HEK293 (cell line): Measurements from ENCODE around the gene KIDINS220.

Experiments
- CTCF ChIA-PET: fragments of 350-600 bp; formaldehyde crosslinking; extraction: SDS; loops from one replicate; lab custom pipeline; 2021; ENCODE audit warnings: antibody characterized with exemption; lab: Yijun Ruan, JAX
- POLR2A ChIA-PET: fragments of 300-600 bp; formaldehyde crosslinking; extraction: SDS; loops from one replicate; lab custom pipeline; 2020; ENCODE audit warnings: antibody characterized with exemption, inconsistent platforms; lab: Yijun Ruan, JAX
- H3K27ac ChIP-seq: fragments of 200-500 bp; sonication (Bioruptor generic); 2 replicates; pipeline ENCODE4 v1.5.1; 2014; ENCODE audit warnings: low read depth, low read length, control low read depth, inconsistent platforms; ENCODE audit errors: extremely low read depth
- H3K36me3 ChIP-seq, 2 experiments: fragments of 200-500 bp in 1 of 2; sonication (Bioruptor generic) in 1 of 2; 1 replicate in 1 of 2; 2 replicates in 1 of 2; pipeline ENCODE4 v1.5.1; 2014 to 2017; ENCODE audit warnings: inconsistent platforms in 2 of 2, low read length in 2 of 2; ENCODE audit not compliant: control insufficient read depth in 2 of 2, insufficient read depth in 1 of 2
- H3K4me1 ChIP-seq: fragments of 200-500 bp; sonication (Bioruptor generic); 2 replicates; pipeline ENCODE4 v1.5.1; 2014; ENCODE audit warnings: mild to moderate bottlenecking, low read length, inconsistent platforms; ENCODE audit not compliant: control insufficient read depth, insufficient read depth
- H3K4me3 ChIP-seq: 2 replicates; pipeline ENCODE4 v1.5.1; 2011; ENCODE audit warnings: low read depth, mild to moderate bottlenecking, control low read depth, low read length, moderate library complexity
- H3K9me3 ChIP-seq: fragments of 200-500 bp; sonication (Bioruptor generic); 2 replicates; pipeline ENCODE4 v1.5.1; 2014; ENCODE audit warnings: low read depth, low read length, inconsistent platforms; ENCODE audit not compliant: control insufficient read depth, insufficient read depth
- GFI1B ChIP-seq: fragments of 450-650 bp; formaldehyde crosslinking; IDR thresholded peaks from 2 replicates; pipeline ENCODE4 v1.5.1; 2016; ENCODE audit warnings: missing biosample characterization, missing genetic modification characterization
- HOXC10 ChIP-seq: sonication (generic); formaldehyde crosslinking; IDR thresholded peaks from 2 replicates; pipeline ENCODE4 v1.8.1; 2023; ENCODE audit warnings: mild to moderate bottlenecking, missing genetic modification reagents
- SCRT2 ChIP-seq: fragments of 450-650 bp; formaldehyde crosslinking; IDR thresholded peaks from 2 replicates; pipeline ENCODE4 v1.5.1; 2016; ENCODE audit warnings: missing biosample characterization, missing genetic modification characterization
- SP2 ChIP-seq: fragments of 450-650 bp; formaldehyde crosslinking; IDR thresholded peaks from 2 replicates; pipeline ENCODE4 v1.5.1; 2016; ENCODE audit warnings: missing biosample characterization, missing genetic modification characterization
- ZEB2 ChIP-seq: fragments of 450-650 bp; formaldehyde crosslinking; IDR thresholded peaks from 2 replicates; pipeline ENCODE4 v1.5.1; 2016; ENCODE audit warnings: missing biosample characterization, missing genetic modification characterization
- ZNF10 ChIP-seq: fragments of 450-650 bp; formaldehyde crosslinking; IDR thresholded peaks from 2 replicates; pipeline ENCODE4 v1.5.1; 2017; ENCODE audit warnings: missing biosample characterization, missing genetic modification characterization
- ZNF391 ChIP-seq: fragments of 450-650 bp; formaldehyde crosslinking; IDR thresholded peaks from 2 replicates; pipeline ENCODE4 v1.5.1; 2016; ENCODE audit warnings: low read depth, missing biosample characterization, missing genetic modification characterization, borderline replicate concordance
- ZNF660 ChIP-seq: fragments of 450-650 bp; IDR thresholded peaks from 2 replicates; pipeline ENCODE4 v1.5.1; 2018; ENCODE audit warnings: missing biosample characterization, mild to moderate bottlenecking, missing genetic modification characterization
- ZXDB ChIP-seq: fragments of 450-650 bp; formaldehyde crosslinking; IDR thresholded peaks from 2 replicates; pipeline ENCODE4 v1.5.1; 2016; ENCODE audit warnings: missing biosample characterization, missing genetic modification characterization
- TF ChIP-seq, protein P1 (sequence below): fragments of 450-650 bp; formaldehyde crosslinking; IDR thresholded peaks from 2 replicates; pipeline ENCODE4 v1.5.1; 2016; ENCODE audit warnings: missing biosample characterization, missing genetic modification characterization
- TF ChIP-seq, protein P2 (sequence below): fragments of 450-650 bp; formaldehyde crosslinking; IDR thresholded peaks from 2 replicates; pipeline ENCODE4 v1.5.1; 2017; ENCODE audit warnings: missing biosample characterization, missing genetic modification characterization

Gene KIDINS220

DNA sequence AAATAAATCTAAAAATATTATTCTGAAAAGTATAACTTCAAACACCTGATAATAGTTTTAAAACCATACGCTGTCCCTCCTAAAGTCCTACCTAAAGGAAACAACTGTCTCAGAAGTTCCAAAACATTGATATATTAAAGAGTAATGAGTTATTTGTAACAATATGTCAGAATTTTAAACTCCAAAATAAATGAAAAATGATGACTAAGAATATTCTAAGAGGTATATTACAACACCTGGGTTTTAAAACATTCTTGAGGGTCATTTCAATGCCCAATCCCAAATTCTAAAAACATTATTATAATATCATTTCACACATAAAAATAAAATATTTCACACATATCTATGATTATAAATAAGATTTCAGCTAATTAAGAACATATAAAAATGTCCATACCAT lies 20.2 kb downstream of the KIDINS220 start:
- Histone ChIP-seq H3K27ac (no peak overlapping the region), H3K36me3 (peaks cover 3 to 20% of the 10 kb centered on the region in 2 experiments; a peak in 2 of 3 replicates), H3K4me1 (no peaks in the 10 kb centered on the region)
- ChIA-PET POLR2A (no interaction called here), CTCF (interaction anchor here (1.2 kb wide), 1 partner anchor 14 kb away, joined by 3 read pairs; no protein-coding TSS in a partner anchor)
- TF ChIP-seq ZEB2 (tag by site-specific recombination), result no peak
- TF ChIP-seq GFI1B (tag by site-specific recombination), result no peak
- TF ChIP-seq ZNF10 (tag by site-specific recombination), result no peak
- TF ChIP-seq, protein P1, sequence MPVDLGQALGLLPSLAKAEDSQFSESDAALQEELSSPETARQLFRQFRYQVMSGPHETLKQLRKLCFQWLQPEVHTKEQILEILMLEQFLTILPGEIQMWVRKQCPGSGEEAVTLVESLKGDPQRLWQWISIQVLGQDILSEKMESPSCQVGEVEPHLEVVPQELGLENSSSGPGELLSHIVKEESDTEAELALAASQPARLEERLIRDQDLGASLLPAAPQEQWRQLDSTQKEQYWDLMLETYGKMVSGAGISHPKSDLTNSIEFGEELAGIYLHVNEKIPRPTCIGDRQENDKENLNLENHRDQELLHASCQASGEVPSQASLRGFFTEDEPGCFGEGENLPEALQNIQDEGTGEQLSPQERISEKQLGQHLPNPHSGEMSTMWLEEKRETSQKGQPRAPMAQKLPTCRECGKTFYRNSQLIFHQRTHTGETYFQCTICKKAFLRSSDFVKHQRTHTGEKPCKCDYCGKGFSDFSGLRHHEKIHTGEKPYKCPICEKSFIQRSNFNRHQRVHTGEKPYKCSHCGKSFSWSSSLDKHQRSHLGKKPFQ, result no peak
- TF ChIP-seq, all 188 proteins: peak for 0
- Histone ChIP-seq H3K9me3 (no peaks in the 10 kb centered on the region), H3K4me3 (no peak overlapping the region)

DNA sequence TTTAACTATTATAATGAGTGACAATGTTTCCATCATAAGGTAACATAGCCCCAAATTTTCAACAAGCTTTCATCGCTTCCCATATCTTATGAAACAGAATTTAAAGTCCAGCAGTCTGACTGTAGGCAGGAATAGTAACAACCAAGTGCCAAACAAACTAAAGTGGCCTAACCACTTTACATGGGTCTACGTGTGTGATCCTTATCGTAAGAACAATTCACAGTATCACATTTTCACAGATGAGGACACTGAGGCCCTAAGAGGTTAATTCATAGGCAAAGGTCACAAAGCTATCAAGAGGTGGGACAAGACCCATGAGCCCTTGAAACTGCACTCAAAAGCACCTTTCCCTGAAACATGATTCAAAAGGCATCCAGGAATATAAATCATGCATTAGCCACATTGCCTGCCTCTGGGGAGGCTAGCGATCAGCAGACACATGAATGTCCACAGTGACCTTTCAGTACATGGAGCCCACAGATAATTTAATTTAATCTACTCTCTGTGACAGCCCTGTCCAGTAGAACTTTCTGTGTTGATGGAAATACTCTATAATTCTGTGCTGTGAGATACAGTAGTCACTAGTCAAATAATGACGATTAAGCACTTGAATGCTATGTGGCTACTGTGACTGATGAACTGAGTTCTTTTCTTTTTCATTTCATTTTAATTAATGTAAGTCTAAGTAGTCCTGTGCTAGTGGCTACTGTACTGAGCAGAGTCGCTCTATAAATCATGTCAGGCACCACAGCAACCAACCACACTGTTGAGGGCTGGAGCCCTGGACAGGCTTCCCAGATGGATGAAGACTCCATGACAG lies 30.3 kb downstream of the KIDINS220 start:
- no peak for TF ChIP-seq SP2
- TF ChIP-seq ZNF391, result no peak
- no peak for TF ChIP-seq ZXDB (tag by site-specific recombination)
- ChIA-PET POLR2A (no interaction called here), CTCF (no interaction called here)
- Histone ChIP-seq H3K4me1 (peaks cover 19% of the 10 kb centered on the region), H3K4me3 (no peak overlapping the region), H3K9me3 (no peaks in the 10 kb centered on the region), H3K27ac (no peak overlapping the region), H3K36me3 (peaks cover 9 to 59% of the 10 kb centered on the region in 2 experiments)

DNA sequence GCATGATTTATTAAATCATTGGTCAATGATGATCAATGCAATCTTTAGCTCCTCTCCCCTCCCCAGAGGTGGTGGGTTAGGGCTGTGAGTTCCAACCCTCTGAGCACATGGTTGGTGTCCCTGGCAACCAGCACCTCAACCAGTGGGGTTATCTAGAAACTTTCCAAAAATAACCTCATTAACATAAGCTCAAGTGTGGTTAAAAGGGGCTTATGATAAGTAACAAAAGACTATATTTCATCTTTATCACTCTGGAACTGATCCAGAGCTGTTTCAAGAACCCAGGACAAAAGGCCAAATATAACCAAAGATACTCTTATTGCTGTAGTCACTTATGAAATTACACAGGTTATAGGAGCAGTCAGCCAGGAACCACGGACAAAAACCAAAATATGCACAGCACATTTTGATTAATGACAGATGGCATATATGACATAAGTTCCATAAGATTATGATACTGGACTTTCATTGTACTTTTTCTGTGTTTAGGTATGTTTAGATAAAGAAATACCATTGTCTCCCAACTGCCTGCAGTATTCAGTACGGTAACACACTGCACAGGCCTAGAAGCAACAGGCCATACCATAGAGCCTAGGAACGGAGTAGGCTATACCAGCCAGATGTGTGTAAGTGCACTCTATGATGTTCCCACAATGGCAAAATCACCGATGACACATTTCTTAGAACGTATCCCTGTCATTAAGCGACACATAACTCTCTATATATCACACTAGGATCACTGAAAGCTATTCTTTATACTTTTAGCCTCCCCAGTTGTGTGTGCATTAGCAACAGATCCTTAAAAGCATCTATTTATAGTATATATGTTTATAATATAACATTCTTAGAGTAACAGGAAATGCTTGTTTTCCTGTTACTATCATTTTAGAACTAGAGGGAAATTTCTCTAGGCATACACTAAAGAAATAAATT lies 31.9 kb downstream of the KIDINS220 start:
- CTCF ChIA-PET, result interaction anchor here (0.5 to 2.1 kb wide), 3 partner anchors 15 to 337 kb away, joined by 3 to 6 read pairs (median 3); no protein-coding TSS in a partner anchor
- no peaks in the 10 kb centered on the region for H3K9me3 ChIP-seq
- TF ChIP-seq, protein P2, sequence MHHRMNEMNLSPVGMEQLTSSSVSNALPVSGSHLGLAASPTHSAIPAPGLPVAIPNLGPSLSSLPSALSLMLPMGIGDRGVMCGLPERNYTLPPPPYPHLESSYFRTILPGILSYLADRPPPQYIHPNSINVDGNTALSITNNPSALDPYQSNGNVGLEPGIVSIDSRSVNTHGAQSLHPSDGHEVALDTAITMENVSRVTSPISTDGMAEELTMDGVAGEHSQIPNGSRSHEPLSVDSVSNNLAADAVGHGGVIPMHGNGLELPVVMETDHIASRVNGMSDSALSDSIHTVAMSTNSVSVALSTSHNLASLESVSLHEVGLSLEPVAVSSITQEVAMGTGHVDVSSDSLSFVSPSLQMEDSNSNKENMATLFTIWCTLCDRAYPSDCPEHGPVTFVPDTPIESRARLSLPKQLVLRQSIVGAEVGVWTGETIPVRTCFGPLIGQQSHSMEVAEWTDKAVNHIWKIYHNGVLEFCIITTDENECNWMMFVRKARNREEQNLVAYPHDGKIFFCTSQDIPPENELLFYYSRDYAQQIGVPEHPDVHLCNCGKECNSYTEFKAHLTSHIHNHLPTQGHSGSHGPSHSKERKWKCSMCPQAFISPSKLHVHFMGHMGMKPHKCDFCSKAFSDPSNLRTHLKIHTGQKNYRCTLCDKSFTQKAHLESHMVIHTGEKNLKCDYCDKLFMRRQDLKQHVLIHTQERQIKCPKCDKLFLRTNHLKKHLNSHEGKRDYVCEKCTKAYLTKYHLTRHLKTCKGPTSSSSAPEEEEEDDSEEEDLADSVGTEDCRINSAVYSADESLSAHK (tag by site-specific recombination), result peak; percentile 96
- TF ChIP-seq ZNF660 (tag by site-specific recombination) (no peak), SCRT2 (peak; percentile 66), HOXC10 (CRISPR knock-in tag) (no peak)
- H3K4me1 ChIP-seq, result peaks cover 19% of the 10 kb centered on the region
- POLR2A ChIA-PET, result no interaction called here
- H3K4me3 ChIP-seq, result no peak overlapping the region
- peaks cover 9 to 55% of the 10 kb centered on the region in 2 experiments; a peak in 2 of 3 replicates for H3K36me3 ChIP-seq
- H3K27ac ChIP-seq, result peak overlapping the region; percentile 34; the same call in 1 of the 2 replicates
